Thyroid gland (tissue), 4 donors: ENCODE measurements around the gene DTHD1.

ENCODE experiments used
- POLR2A ChIP-seq, 2 donors: fragments of 450-650 bp; IDR thresholded peaks; one replicate each; pipeline ENCODE4 v1.6.1; 2017; ENCODE audit warnings: antibody characterized with exemption in 2 of 2, mild to moderate bottlenecking in 2 of 2, moderate library complexity in 1 of 2
- TF ChIP-seq, protein P1 (sequence below), 6 experiments: fragments of 200-600 bp in 3 of 6; fragments of 450-650 bp in 3 of 6; sonication (generic) in 3 of 6; IDR thresholded peaks; one replicate each; pipeline ENCODE4 v1.5.1; 2016 to 2019; ENCODE audit warnings: antibody characterized with exemption in 6 of 6, mild to moderate bottlenecking in 2 of 6, inconsistent platforms in 1 of 6, moderate library complexity in 1 of 6

DNA sequence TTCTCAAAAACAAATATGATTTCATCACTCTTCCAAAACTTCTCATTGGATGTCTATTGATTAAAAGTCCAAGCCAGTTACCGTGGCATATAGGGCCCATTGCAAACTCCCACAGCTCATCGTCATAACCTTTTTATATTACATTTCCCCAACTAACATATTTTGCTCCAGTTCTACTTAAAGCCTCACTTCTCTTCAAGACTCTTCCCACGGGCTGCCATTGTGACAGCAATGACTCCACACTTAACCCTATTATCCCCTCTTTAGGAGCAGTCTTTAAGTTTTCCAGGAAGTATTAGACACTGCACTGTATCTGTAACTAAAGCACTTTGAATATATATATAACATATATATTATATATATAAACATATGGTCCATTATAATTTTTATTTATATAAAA, 44.5 kb downstream of the DTHD1 start:
- TF ChIP-seq, protein P1, sequence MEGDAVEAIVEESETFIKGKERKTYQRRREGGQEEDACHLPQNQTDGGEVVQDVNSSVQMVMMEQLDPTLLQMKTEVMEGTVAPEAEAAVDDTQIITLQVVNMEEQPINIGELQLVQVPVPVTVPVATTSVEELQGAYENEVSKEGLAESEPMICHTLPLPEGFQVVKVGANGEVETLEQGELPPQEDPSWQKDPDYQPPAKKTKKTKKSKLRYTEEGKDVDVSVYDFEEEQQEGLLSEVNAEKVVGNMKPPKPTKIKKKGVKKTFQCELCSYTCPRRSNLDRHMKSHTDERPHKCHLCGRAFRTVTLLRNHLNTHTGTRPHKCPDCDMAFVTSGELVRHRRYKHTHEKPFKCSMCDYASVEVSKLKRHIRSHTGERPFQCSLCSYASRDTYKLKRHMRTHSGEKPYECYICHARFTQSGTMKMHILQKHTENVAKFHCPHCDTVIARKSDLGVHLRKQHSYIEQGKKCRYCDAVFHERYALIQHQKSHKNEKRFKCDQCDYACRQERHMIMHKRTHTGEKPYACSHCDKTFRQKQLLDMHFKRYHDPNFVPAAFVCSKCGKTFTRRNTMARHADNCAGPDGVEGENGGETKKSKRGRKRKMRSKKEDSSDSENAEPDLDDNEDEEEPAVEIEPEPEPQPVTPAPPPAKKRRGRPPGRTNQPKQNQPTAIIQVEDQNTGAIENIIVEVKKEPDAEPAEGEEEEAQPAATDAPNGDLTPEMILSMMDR (IDR thresholded peaks at IDR 0.05): no peak
- TF ChIP-seq POLR2A (IDR thresholded peaks at IDR 0.05): no peak
